Renal cortex interstitium (tissue), 11 donors: ENCODE measurements around the gene SLC38A8. TPM values are rescaled to one million over a fixed set of nuclear protein-coding genes. Genes with fewer than 3 reads are reported as not detected.

ENCODE experiments used
- DNase-seq, 11 donors: peaks; one replicate each; pipeline ENCODE4 v3.0.0-alpha.2; 2013; ENCODE audit warnings: low read depth in 9 of 11, low spot score in 4 of 11; ENCODE audit errors: extremely low read depth in 1 of 11
- polyA plus RNA-seq, 3 donors: library from polyadenylated mRNA; unstranded; fragments of 120-200 nt; gene quantifications; one replicate each; pipeline ENCODE4 v1.2.1, GENCODE V29; 2013; ENCODE audit not compliant: insufficient read length in 3 of 3

SLC38A8 gene
- polyA plus RNA-seq, 3 donors = not detected

DNA sequence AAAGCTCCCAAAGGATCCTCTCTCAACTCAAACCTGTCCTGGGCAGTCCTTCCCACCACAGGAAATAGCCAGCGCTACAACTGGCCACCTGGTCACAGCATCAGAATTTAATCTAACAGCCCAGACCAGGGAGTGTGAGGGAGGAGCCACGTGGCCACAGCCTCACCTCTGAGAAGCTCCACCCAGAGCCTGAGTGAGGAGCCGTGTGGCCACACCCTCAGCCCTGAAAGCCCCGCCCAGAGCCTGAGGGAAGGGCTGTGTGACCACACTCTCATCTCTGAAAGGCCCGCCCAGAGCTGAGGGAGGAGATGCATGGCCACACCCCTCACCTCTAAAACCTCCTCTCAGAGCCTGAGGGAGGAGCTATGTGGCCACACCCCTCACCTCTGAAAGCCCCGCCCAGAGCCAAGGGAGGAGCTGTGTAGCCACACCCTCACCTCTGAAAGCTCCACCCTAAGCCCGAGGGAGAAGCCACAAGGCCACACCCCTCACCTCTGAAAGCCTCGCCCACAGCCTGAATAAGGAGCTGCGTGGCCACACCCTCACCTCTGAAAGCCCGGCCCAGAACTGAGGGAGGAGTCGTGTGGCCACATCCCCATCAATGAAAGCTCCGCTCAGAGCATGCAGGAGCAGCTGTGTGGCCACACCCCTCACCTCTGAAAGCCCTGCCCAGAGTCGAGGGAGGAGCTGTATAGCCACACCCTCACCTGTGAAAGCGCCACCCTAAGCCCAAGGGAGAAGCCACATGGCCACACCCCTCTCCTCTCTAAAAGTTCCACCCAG is 28.6 kb downstream of the SLC38A8 start:
- DNase-seq = peak in 2 of 11 donors; percentile 29 to 41

DNA sequence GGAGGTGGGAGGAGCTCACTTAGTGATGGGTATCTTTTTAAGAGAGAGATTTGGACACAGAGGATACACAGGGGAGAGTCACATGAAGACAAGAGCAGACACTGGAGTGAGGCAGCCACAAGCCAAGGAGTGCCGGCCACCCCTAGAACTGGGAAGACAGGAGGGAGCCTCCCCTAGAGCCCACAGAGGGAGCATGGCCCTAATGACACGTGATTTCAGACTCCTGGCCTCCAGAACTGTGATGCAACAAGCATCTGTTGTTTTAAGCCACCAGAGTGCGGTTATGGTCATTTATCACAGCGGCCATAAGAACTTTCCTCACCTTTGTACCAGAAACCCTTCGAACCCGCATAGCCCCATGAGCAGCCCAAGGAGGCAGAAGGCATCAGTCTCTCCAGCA is 33.3 kb downstream of the SLC38A8 start:
- DNase-seq = no peak

DNA sequence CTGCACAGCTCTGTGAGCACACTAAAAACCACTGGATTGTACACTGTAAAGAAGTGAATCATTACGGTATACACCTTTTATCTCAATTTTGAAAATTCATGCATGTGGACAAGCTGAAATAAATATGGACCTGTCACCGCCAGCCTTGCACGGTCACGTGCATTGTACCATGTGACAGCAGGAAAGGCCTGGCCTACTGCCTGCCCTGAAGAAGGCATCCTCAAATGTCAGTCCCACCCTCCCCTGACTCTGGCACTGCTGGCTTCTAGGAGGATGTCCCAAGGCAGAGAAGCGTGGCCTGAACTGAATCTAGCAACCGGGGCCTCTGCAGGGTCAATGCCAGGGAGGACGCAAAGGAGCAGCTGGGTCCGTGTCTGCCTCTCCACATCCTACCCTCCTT is 34.6 kb downstream of the SLC38A8 start:
- DNase-seq = no peak

DNA sequence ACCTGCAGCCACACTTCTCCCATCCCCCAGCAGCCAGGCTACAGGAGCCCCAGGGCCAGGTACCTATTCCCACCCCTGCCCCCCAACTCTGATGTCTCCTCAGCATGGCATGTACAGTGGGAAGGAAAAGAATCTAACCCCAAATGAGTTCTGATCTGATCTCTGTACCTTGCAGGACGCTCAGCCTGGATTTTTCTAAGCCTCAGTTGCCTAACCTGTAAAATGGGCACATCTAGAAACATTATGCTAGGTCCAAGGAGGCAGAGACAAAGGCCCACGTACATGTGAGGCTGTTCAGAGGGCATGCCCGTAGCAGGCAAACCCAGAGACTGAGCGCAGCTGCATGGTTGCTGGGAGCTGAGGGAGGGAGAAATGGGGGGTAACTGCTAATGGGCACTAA is 35.1 kb downstream of the SLC38A8 start:
- DNase-seq = no peak

DNA sequence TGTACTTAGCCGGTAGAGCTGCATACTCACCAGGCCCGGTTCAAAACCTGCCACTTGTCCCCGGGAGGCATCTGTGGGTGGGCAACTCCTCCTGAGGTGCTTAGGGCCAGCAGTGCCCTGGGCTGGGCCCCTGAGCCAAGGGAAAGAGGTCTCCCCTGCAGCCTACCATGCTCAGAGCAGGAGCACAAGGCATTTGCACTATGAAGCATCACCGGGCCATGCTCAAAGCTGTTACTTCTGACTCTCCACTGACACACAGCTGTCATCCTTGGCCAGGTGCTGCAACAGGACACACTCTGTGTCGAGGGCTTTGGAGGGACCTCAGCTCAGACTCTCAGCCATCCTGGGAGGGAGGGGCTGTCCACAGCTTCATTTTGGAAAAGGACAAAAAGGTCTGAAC is 37.2 kb downstream of the SLC38A8 start:
- no peak for DNase-seq

DNA sequence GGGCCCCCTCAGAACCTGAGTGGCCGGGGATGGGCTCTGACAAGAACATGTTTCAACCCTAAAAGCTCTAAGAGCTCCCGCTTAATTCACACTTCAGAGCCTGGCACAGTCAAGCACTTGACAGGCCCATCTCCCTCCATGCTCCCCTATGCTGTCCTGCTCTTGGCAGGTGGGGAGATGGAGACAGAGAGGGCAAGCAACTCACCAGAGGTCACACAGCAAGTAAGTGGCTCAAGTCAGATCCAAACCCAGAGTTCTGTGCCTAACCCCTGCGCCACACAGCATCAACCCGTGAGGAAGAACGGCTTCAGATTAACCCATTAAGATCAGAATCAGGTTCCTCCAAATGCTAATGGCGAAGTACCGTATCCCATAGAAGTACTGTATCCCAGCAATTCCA is 38.2 kb downstream of the SLC38A8 start:
- DNase-seq = no peak

DNA sequence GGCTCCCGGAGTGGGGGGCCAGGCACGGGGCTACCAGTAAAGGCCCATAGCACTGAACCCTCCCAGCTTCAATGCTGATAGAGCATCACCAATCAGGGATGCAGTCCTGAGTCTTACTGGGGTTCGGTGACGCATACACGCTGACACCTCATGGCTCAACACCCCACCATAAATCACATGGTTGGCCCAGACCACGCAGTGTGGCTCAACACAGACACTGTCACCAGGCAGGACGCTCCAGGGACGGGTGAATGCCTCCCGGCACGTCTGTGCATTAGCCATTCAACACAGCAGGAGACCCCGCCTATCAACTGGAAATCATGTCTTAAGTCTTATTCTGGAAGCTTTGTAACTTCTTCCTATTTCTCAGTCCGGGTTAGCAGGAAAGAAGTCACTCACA is 39.6 kb downstream of the SLC38A8 start:
- DNase-seq = no peak

DNA sequence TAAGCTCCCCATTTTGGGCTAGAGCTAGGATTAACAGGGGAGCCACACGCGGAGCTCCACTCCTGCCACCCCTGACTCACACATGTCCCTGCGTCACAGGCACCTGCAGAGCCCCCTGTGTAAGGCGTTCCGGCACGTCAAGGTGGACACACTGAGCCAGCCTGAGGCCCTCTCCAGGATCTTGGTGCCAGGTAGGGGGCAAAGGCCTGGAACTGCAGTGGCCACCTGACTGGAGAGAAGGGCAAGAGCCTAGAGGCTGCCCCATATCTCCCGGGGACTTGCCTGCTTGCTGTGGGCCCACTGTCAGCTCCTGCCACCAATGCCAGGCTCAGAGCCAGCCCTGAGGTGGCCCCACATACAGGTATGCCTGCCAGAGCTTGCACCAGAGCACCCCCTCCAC is 40.9 kb downstream of the SLC38A8 start:
- DNase-seq = no peak

DNA sequence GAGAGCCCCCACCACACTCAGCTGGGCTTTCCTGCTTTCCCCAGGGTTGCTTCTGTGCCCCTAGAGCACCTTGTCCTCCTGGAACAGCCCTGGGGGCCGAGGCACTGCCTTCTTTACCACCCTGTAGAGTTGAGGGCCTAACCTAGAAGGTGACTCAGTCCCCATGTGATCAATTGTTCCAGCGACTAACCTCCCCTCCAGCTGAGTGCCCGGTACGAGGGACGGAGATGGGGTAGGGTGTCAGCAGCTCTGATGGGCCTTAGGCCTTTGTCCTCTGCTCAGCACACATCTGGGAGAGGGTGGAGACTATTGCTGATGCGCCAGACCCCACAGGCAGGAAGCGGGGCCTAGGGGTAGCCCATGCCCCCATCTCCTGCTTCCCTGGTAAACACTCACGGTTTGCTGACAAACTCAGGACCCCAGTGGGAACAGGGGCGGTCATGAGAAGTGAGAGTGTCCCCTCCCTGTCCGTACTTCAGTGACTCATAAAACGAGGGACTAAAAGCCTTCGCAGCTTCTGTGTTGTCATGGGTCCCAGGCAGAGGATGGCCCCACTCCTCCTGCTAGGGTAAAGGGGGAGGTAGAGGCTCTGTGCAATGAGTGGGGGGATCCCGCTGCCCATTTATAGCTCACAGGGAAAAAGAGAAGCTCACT is 41.5 kb downstream of the SLC38A8 start:
- DNase-seq = no peak

DNA sequence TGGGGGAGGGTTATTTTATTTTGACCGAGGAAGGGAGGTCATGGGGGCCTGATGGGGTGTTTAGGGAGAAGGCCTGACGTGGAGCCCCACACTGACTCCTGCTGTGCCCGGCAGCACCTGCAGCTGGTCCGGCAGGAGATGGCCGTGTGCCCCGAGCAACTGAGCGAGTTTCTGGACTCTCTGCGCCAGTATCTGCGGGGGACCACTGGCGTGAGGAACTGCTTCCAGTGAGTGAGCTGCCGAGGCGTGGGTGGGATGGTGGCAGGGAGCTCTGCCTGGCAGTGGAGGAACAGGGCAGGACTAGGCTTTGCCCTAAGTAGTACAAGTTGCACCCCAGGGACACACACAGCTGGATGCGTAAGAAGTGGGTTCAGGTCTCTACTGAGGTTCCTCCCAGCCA is 44.5 kb downstream of the SLC38A8 start:
- no peak for DNase-seq

DNA sequence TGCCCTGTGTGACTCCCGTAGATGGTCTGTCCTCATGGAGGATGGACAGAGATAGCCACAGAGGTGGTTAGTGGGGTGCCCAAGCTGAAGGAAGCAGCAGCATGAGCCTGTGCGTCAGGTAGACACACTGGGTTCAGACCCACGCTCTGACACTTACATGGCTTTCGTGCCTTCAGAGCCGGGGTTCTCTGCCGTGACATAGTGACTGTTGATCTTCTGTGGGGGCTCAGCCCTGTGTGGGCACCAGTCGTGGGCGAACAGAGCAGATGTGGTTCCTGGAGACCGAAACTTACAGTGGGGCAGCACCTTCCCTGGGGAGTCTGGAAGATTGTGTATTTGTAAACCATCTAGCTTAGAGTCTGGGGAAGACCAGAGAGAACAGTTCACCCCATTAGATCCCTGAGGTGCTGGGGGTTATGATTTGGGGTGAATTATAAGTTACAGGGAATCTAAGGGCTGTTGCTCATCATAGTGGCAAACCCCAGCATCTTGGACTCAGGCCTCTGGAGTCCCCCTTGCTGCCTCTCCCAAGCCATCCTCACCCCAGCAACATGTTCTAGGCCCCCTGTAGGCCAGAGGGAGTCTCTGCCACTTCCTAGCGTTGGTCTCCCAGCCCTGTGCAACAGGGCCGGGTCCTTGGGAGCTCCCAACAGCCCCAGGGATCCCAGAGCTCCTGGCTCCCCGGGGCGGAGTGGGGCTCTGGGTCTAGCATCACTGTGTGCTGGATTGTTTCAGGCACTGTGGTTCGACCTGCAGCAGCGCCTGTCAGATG is 45.9 kb downstream of the SLC38A8 start:
- DNase-seq = no peak

DNA sequence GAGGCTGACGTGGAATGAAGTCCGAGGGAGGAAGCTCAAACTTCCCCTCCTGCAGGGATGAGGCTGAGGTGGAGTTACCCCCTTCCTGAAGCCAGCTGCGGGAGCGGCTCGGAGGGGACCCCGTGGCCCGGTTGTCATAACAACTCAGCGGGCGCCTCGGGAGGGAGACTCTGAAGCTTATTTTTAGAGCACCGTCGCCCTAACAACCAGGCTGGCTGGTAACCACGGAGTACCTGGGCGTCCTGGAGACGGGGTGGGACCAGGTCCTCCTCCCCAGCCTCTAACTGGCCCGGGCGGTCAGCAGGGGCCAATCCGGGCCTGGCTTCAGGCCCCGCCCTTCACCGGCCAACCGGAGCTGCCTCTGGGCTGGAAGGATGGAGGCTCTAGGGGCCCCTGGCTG is 46.8 kb downstream of the SLC38A8 start:
- DNase-seq = peak in 6 of 11 donors; percentile 30 to 68 (median 51)

DNA sequence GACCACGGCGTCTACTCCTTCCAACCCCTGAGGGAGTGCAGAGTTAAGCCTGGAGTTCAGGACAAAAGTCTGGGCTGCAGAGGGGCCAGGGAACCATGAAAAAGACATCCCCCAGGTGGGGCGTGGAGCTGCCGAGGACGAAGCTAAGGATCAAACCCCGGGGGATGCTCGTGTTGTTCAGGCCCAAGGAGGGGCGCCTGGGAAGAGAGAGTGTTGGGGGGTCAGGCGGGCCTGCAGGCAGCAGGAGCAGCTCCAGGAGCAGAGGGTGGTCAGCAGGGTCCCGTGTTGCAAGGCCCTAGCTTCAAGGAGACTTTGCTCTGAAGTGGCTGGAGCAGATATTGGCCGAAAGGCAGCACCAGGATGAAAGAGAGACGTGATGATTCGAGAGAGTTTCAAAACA is 47.9 kb downstream of the SLC38A8 start:
- DNase-seq = no peak

DNA sequence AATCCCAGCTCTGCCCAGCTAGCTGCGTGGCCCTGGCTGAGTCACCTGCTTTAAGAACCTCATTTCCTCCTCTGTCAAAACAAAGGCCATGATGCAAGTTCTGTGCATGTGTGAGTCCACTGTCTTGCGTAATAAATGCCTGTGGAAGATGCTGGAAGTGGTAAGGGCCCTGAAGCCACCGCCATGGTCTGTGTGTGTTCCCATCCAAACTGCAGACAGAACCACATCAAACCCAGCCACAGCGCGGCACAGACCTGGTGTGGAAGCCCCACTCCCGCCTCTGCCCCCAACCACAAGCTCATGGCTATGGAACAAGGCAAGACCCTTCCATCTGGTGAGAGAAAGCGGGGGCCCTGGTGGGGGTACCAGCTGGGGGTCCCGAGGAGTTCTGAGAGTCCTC is 48.5 kb downstream of the SLC38A8 start:
- no peak for DNase-seq

DNA sequence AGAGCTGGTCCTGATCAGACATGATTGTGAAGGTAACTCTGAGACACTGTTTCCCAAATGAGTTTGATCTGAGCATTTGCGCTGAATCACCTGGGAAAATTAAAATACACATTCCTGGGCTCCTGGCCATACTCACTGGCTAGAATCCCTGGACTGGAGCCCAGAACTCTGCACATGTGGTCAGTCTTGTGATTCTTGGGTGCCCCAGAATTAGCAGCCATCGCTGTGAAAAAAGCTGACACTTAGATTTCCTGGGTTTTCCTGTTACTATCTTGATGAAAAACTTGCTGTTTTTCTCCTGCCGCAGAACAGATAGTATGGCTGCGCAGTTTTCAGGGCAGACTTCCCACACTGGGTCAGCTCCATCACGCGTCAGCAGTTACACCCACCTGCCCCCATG is 50.0 kb downstream of the SLC38A8 start:
- DNase-seq = no peak

DNA sequence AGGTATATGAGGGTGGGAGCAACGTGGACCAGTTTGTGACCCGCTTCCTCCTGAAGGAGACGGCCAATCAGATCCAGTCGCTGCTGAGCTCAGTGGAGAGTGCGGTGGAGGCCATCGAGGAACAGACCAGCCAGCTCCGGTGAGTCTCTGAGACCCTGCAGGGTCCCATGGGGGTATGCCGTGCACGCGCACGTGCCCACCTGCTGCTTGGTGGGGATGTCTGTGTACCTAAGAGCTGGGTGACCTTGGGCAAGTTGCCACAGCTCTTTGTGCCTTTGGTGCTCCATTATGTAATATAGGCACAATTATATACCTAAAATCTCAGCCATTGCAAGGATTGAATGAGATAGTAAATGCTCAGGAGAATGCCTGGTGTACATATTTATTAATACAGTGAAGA is 52.1 kb downstream of the SLC38A8 start:
- DNase-seq = no peak

DNA sequence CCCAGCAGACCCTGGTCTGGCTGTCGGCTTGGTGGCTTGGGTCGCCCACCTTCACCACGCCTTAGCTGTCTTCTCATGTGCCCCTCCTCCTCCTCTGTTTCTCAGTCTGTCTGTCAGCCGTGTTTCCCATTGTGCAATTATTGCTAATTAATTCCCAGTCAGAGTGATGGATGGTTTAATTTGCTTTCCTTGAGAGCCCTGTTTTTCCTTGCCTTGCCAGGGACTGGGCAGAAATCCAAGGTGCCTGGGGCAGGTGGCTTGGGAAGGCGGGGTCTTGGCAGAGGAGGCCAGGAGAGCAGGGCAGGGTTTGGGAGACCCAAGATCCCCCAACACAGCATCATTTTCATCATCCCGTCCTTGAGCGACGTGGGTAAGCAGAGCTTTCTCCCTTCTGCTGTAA is 53.3 kb downstream of the SLC38A8 start:
- DNase-seq = no peak

DNA sequence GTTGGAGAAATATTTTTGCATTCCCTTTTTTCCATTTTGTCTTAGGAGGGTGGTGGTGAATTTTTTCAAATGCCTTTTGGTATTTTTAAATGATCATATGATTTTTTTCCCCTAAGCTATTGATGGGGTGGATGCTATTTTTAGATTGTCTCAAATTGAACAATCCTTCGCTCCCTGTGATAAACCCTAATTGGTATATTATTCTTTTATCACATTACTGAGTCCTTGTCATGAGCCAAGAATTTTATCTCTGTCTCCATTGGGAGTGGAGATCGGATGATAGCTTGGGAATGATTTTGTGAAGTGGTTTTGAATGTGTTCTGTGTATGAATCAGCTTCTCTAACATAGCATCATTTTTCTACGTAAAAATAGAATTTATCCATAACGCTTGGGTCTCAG is 59.1 kb downstream of the SLC38A8 start:
- no peak for DNase-seq

DNA sequence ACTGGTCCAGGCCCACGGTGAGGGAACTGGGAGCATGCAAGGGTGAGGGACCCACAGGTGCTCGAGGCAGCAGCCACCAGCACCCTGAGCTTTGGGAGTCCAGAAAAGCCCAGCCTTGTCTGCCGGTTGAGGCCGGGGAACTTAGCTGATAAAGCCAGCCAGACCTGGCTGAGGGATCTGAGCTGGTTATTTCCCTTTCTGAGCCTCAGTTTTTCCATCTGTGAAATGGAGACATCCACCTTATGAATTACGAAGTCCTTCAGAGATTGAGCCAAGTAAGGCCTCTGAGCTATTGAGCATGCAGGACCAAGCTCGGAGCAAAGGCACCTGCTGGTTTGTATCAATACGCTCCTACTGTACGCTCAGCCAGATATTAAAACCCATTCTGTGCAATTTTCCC is 60.8 kb downstream of the SLC38A8 start:
- no peak for DNase-seq

DNA sequence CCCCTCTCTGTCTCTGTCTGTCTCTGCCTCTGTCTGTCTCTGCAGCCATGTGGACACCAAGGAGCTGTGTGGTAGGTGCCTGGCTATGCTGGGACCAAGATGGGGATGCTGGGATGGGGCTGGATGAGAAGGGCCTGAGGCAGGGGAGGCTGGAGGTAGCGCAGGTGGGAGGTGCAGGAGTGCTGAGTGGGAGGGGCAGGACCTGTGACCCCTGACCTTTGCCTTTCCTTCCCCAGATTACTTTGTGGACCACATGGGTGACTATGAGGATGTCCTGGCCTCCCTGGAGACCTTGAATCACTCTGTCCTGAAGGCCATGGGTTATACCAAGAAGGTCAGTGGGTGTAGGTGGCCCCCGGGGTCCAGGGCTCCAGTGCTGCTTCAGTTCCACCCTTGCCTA is 61.8 kb downstream of the SLC38A8 start:
- DNase-seq = no peak
